Upper lobe of left lung (tissue), 6 donors: ENCODE results near the gene MTSS2. TPM values are rescaled to one million over a fixed set of nuclear protein-coding genes. Genes with fewer than 3 reads are reported as not detected.

Experiments
- ATAC-seq, 2 donors: fragments of 200-7000 bp; cut with Tn5 transposase; one replicate each; pipeline ENCODE4 v1.9.1; 2022; ENCODE audit warnings: mild to moderate bottlenecking in 2 of 2, moderate library complexity in 2 of 2; ENCODE audit not compliant: low FRiP score in 2 of 2
- DNase-seq, 2 donors: peaks; one replicate each; pipeline ENCODE4 v3.0.0-alpha.2; 2019 to 2020
- H3K27ac ChIP-seq, 4 donors: fragments of 200-600 bp; sonication (generic); one replicate each; pipeline ENCODE4 v1.5.1; 2016 to 2019
- H3K27me3 ChIP-seq, 4 donors: fragments of 200-600 bp; sonication (generic); one replicate each; pipeline ENCODE4 v1.5.1; 2017 to 2019
- H3K36me3 ChIP-seq, 4 donors: fragments of 200-600 bp; sonication (generic); one replicate each; pipeline ENCODE4 v1.5.1; 2016 to 2019
- H3K4me1 ChIP-seq, 4 donors: fragments of 200-600 bp; sonication (generic); one replicate each; pipeline ENCODE4 v1.5.1; 2018 to 2019
- H3K4me3 ChIP-seq, 4 donors: fragments of 200-600 bp; sonication (generic); one replicate each; pipeline ENCODE4 v1.5.1; 2017 to 2019; ENCODE audit warnings: mild to moderate bottlenecking in 2 of 4, moderate library complexity in 1 of 4
- H3K9me3 ChIP-seq, 4 donors: fragments of 200-600 bp; sonication (generic); one replicate each; pipeline ENCODE4 v1.5.1; 2018 to 2019
- CTCF ChIP-seq, 6 experiments: fragments of 450-650 bp in 4 of 6; fragments of 200-600 bp in 2 of 6; sonication (generic) in 2 of 6; IDR thresholded peaks; one replicate each; pipeline ENCODE4 v1.5.1; 2016 to 2019; ENCODE audit warnings: antibody characterized with exemption in 6 of 6
- EP300 ChIP-seq, 4 donors: sonication (generic); formaldehyde crosslinking; IDR thresholded peaks; one replicate each; pipeline ENCODE4 v1.5.1; 2017; ENCODE audit warnings: antibody characterized with exemption in 4 of 4, control low read depth in 2 of 4
- POLR2A ChIP-seq, 4 donors: fragments of 450-650 bp; IDR thresholded peaks; one replicate each; pipeline ENCODE4 v1.5.1; 2016 to 2017; ENCODE audit warnings: antibody characterized with exemption in 4 of 4, mild to moderate bottlenecking in 2 of 4
- POLR2AphosphoS5 ChIP-seq, 2 donors: sonication (generic); formaldehyde crosslinking; IDR thresholded peaks; one replicate each; pipeline ENCODE4 v1.5.1; 2017; ENCODE audit warnings: antibody characterized with exemption in 2 of 2
- WGBS, 2 donors: methylation state at CpG; one replicate each; pipeline ENCODE4 v1.1.5; 2017 to 2018; 5-methylcytosine and 5-hydroxymethylcytosine counted together
- total RNA-seq, 6 donors: library from RNA; depleted of rRNA in 4 of 6; stranded (reverse); fragments of >200 nt in 4 of 6; gene quantifications; one replicate each; pipeline versions ENCODE4 v1.1.0 to v1.2.1, GENCODE V29; 2016 to 2021
- donor health status: DM: no; HTN: no; CAD: no; lungs with moderate emphysema.
- donor health status: DM: no; HTN: yes; CAD: no; lungs with severe emphysema.

MTSS2 gene
- total RNA-seq, 6 donors from 2014 or later: 40.7 to 202 (median 72.4) TPM

- 93 to 100% methylated on average over 10 of the region's 10 CpGs for WGBS, 2 donors
- ATAC-seq (no peak), DNase-seq (no peak)
- H3K9me3 ChIP-seq: no peaks in the 10 kb centered on the region
- H3K27ac ChIP-seq: peak overlapping the region in 1 of 4 donors; percentile 15
- TF ChIP-seq POLR2A (IDR thresholded peaks at IDR 0.05): no peak
- no peak for TF ChIP-seq EP300 (IDR thresholded peaks at IDR 0.05)
- no peak for TF ChIP-seq CTCF (IDR thresholded peaks at IDR 0.05)
- TF ChIP-seq POLR2AphosphoS5 (IDR thresholded peaks at IDR 0.05): no peak
- no peaks in the 10 kb centered on the region for H3K27me3 ChIP-seq
- H3K4me1 ChIP-seq: peaks cover 60 to 73% (median 69%) of the 10 kb centered on the region in 4 donors
- no peak overlapping the region for H3K4me3 ChIP-seq
- peaks cover 0 to 5% (median 0%) of the 10 kb centered on the region in 4 donors for H3K36me3 ChIP-seq
These were observed 13.0 kb upstream of the MTSS2 start for GRCh38 chr16:70698901-70699300.

GRCh38 chr16:70697594-70698170 lies 11.8 kb upstream of the MTSS2 start:
- no peaks in the 10 kb centered on the region for H3K27me3 ChIP-seq
- DNase-seq: peak in 1 of 2 donors; percentile 54
- WGBS, 2 donors: 20 to 48% methylated on average over 3 to 14 of the region's 14 CpGs

GRCh38 chr16:70696952-70697593 lies 11.2 kb upstream of the MTSS2 start:
- WGBS, 2 donors: 22% methylated on average over 14 of the region's 19 CpGs; no CpG with 5 or more reads in 1 of the 2 donors
- peak; percentile 65 to 88 for DNase-seq
- Histone ChIP-seq H3K4me1 (peaks cover 55 to 76% (median 70%) of the 10 kb centered on the region in 4 donors), H3K4me3 (no peak overlapping the region), H3K9me3 (no peaks in the 10 kb centered on the region), H3K36me3 (peaks cover 0 to 5% (median 0%) of the 10 kb centered on the region in 4 donors), H3K27ac (peak overlapping the region; percentile 80 to 86 (median 83)), H3K27me3 (no peaks in the 10 kb centered on the region)
- ATAC-seq: peak in 1 of 2 donors; percentile 64
- TF ChIP-seq CTCF (IDR thresholded peaks at IDR 0.05): no peak
- no peak for TF ChIP-seq EP300 (IDR thresholded peaks at IDR 0.05)
- TF ChIP-seq POLR2A (IDR thresholded peaks at IDR 0.05): peak in 1 of 4 donors; percentile 38
- TF ChIP-seq POLR2AphosphoS5 (IDR thresholded peaks at IDR 0.05): peak in 1 of 2 donors; percentile 56

More at GRCh38 chr16:70697594-70698170, 11.8 kb upstream of the MTSS2 start:
- Histone ChIP-seq H3K36me3 (peaks cover 0 to 5% (median 0%) of the 10 kb centered on the region in 4 donors), H3K4me1 (peaks cover 56 to 76% (median 70%) of the 10 kb centered on the region in 4 donors), H3K27ac (peak overlapping the region; percentile 80 to 86 (median 83)), H3K4me3 (no peak overlapping the region), H3K9me3 (no peaks in the 10 kb centered on the region)
- TF ChIP-seq POLR2A (IDR thresholded peaks at IDR 0.05) (no peak), CTCF (IDR thresholded peaks at IDR 0.05) (peak in 1 of 6 experiments; percentile 20)
- no peak for ATAC-seq

GRCh38 chr16:70696355-70696754 lies 10.5 kb upstream of the MTSS2 start:
- Histone ChIP-seq H3K4me3 (no peak overlapping the region), H3K36me3 (peaks cover 0 to 5% (median 0%) of the 10 kb centered on the region in 4 donors), H3K27ac (peak overlapping the region; percentile 80 to 86 (median 83)), H3K4me1 (peaks cover 62 to 82% (median 75%) of the 10 kb centered on the region in 4 donors), H3K9me3 (no peaks in the 10 kb centered on the region), H3K27me3 (no peaks in the 10 kb centered on the region)
- ATAC-seq (no peak), DNase-seq (no peak)
- 92 to 97% methylated on average over 5 to 8 of the region's 8 CpGs for WGBS, 2 donors
- TF ChIP-seq EP300 (IDR thresholded peaks at IDR 0.05) (no peak), CTCF (IDR thresholded peaks at IDR 0.05) (no peak), POLR2AphosphoS5 (IDR thresholded peaks at IDR 0.05) (no peak), POLR2A (IDR thresholded peaks at IDR 0.05) (no peak)
